Tibial artery (tissue), 4 donors: Measurements from ENCODE around the gene JMJD1C.
"Not testable (repeated sequence)": the region's sequence is repeated elsewhere in the genome, so short reads cannot be mapped to it uniquely, and the experiment has no call there.

ENCODE experiments used
- DNase-seq, 2 donors: peaks; one replicate each; pipeline ENCODE4 v3.0.0-alpha.2; 2019
- H3K27ac ChIP-seq, 2 donors: fragments of 200-600 bp; sonication (generic) in 1 of 2; 1 replicate in 1 of 2; 2 replicates in 1 of 2; pipeline ENCODE4 v1.5.1; 2018 to 2019; ENCODE audit warnings: mild to moderate bottlenecking in 1 of 2
- H3K27me3 ChIP-seq, 2 donors: fragments of 200-600 bp; sonication (generic) in 1 of 2; one replicate each; pipeline versions ENCODE4 v1.5.1 to v1.6.0; 2016 to 2019
- H3K36me3 ChIP-seq, 3 donors: fragments of 200-600 bp; sonication (generic) in 2 of 3; one replicate each; pipeline ENCODE4 v1.5.1; 2016 to 2019; ENCODE audit warnings: mild to moderate bottlenecking in 2 of 3
- H3K4me1 ChIP-seq, 4 donors: fragments of 200-600 bp; sonication (generic) in 2 of 4; 1 replicate in 3 of 4; 2 replicates in 1 of 4; pipeline ENCODE4 v1.5.1; 2016 to 2019
- H3K4me3 ChIP-seq, 2 donors: fragments of 200-600 bp; sonication (generic) in 1 of 2; 1 replicate in 1 of 2; 2 replicates in 1 of 2; pipeline ENCODE4 v1.5.1; 2018 to 2019; ENCODE audit warnings: mild to moderate bottlenecking in 2 of 2
- H3K9me3 ChIP-seq, 3 donors: fragments of 200-600 bp; sonication (generic) in 1 of 3; one replicate each; pipeline ENCODE4 v1.5.1; 2016 to 2019
- CTCF ChIP-seq, 2 experiments: fragments of 200-600 bp in 1 of 2; fragments of 450-650 bp in 1 of 2; IDR thresholded peaks; one replicate each; pipeline ENCODE4 v1.5.1; 2017 to 2019; ENCODE audit warnings: antibody characterized with exemption in 2 of 2, mild to moderate bottlenecking in 1 of 2, moderate library complexity in 1 of 2
- intact Hi-C: fragments of 100-400 bp; cut with DNase I; formaldehyde crosslinking; loops from one replicate; pipeline ENCODE4 v1.15.0; 2023; ENCODE audit warnings: low total_unique reads

Gene JMJD1C

GRCh38 chr10:63297941-63298340, 167.8 kb downstream of the JMJD1C start:
- Histone ChIP-seq H3K27ac (no peak overlapping the region), H3K36me3 (no peaks in the 10 kb centered on the region), H3K4me3 (no peak overlapping the region), H3K27me3 (no peaks in the 10 kb centered on the region), H3K9me3 (no peaks in the 10 kb centered on the region), H3K4me1 (peaks cover 0 to 10% (median 4%) of the 10 kb centered on the region in 4 donors)
- intact Hi-C loops = no loop called here
- no peak for TF ChIP-seq CTCF (IDR thresholded peaks at IDR 0.05)
- DNase-seq = no peak

GRCh38 chr10:63294781-63295180, 171.0 kb downstream of the JMJD1C start:
- intact Hi-C loops = no loop called here
- Histone ChIP-seq H3K4me3 (no peak overlapping the region), H3K9me3 (no peaks in the 10 kb centered on the region), H3K4me1 (peaks cover 0 to 10% (median 3%) of the 10 kb centered on the region in 4 donors), H3K27me3 (no peaks in the 10 kb centered on the region), H3K27ac (no peak overlapping the region), H3K36me3 (no peaks in the 10 kb centered on the region)
- TF ChIP-seq CTCF (IDR thresholded peaks at IDR 0.05) = no peak
- no peak for DNase-seq

GRCh38 chr10:63292847-63293246, 172.9 kb downstream of the JMJD1C start:
- H3K4me3 ChIP-seq, H3K4me1 ChIP-seq, H3K27me3 ChIP-seq, H3K9me3 ChIP-seq, intact Hi-C loops, H3K36me3 ChIP-seq, H3K27ac ChIP-seq, DNase-seq: not testable (repeated sequence)

GRCh38 chr10:63288170-63288569, 177.6 kb downstream of the JMJD1C start:
- Histone ChIP-seq H3K27ac (no peak overlapping the region), H3K9me3 (no peaks in the 10 kb centered on the region), H3K4me1 (peaks cover 0 to 10% (median 3%) of the 10 kb centered on the region in 4 donors), H3K36me3 (no peaks in the 10 kb centered on the region), H3K4me3 (no peak overlapping the region), H3K27me3 (no peaks in the 10 kb centered on the region)
- intact Hi-C loops = no loop called here
- no peak for TF ChIP-seq CTCF (IDR thresholded peaks at IDR 0.05)
- DNase-seq = no peak

GRCh38 chr10:63286754-63287264, 179.0 kb downstream of the JMJD1C start:
- no peak overlapping the region for H3K27ac ChIP-seq
- H3K9me3 ChIP-seq = no peaks in the 10 kb centered on the region
- no peak overlapping the region for H3K4me3 ChIP-seq
- H3K27me3 ChIP-seq = no peaks in the 10 kb centered on the region
- intact Hi-C loops = no loop called here
- peaks cover 0 to 10% (median 3%) of the 10 kb centered on the region in 4 donors for H3K4me1 ChIP-seq
- TF ChIP-seq CTCF (IDR thresholded peaks at IDR 0.05) = no peak
- no peaks in the 10 kb centered on the region for H3K36me3 ChIP-seq
- DNase-seq = no peak

- H3K9me3 ChIP-seq = no peaks in the 10 kb centered on the region
- no peak for DNase-seq
- TF ChIP-seq CTCF (IDR thresholded peaks at IDR 0.05) = no peak
- no peak overlapping the region for H3K27ac ChIP-seq
- peaks cover 0 to 10% (median 3%) of the 10 kb centered on the region in 4 donors for H3K4me1 ChIP-seq
- H3K27me3 ChIP-seq = no peaks in the 10 kb centered on the region
- H3K4me3 ChIP-seq = no peak overlapping the region
- H3K36me3 ChIP-seq = no peaks in the 10 kb centered on the region
- intact Hi-C loops = no loop called here
Observed at GRCh38 chr10:63286340-63286739, 179.4 kb downstream of the JMJD1C start.

- not testable (repeated sequence) for DNase-seq
Observed at GRCh38 chr10:63283901-63284300, 181.9 kb downstream of the JMJD1C start.

More at GRCh38 chr10:63283901-63284300, 181.9 kb downstream of the JMJD1C start:
- H3K36me3 ChIP-seq, intact Hi-C loops, H3K9me3 ChIP-seq, H3K4me3 ChIP-seq, H3K4me1 ChIP-seq, H3K27ac ChIP-seq, H3K27me3 ChIP-seq: not testable (repeated sequence)
